Body of pancreas (tissue), 4 donors: Measurements from ENCODE around the gene UGT2B17. TPM values are rescaled to one million over a fixed set of nuclear protein-coding genes. Genes with fewer than 3 reads are reported as not detected.
"Not testable (repeated sequence)": the region's sequence is repeated elsewhere in the genome, so short reads cannot be mapped to it uniquely, and the experiment has no call there.

Source experiments
- ATAC-seq: fragments of 150-250 bp; one replicate; pipeline ENCODE4 v1.9.1; 2016
- DNase-seq, 4 donors: peaks; one replicate each; pipeline ENCODE4 v3.0.0-alpha.2; 2019
- H3K27ac ChIP-seq, 4 donors: fragments of 200-600 bp; sonication (generic); 1 replicate in 3 of 4; 2 replicates in 1 of 4; pipeline versions ENCODE4 v1.5.1 to v1.6.1; 2016 to 2019; ENCODE audit warnings: mild to moderate bottlenecking in 1 of 4, mixed read lengths in 1 of 4, moderate library complexity in 1 of 4
- H3K27me3 ChIP-seq, 2 donors: fragments of 200-600 bp; sonication (generic); one replicate each; pipeline ENCODE4 v1.6.0; 2016; ENCODE audit warnings: mild to moderate bottlenecking in 1 of 2
- H3K36me3 ChIP-seq, 2 donors: fragments of 200-600 bp; sonication (generic); replicated peaks in 1 of 2; 2 replicates each; pipeline ENCODE4 v1.5.1; 2016; ENCODE audit warnings: low read depth in 2 of 2; ENCODE audit not compliant: insufficient read depth in 1 of 2
- H3K4me1 ChIP-seq: fragments of 200-600 bp; sonication (generic); one replicate; pipeline ENCODE4 v1.6.0; 2016
- H3K4me3 ChIP-seq, 2 donors: fragments of 200-600 bp; sonication (generic); 1 replicate in 1 of 2; 2 replicates in 1 of 2; pipeline ENCODE4 v1.5.1; 2016 to 2019
- H3K9me3 ChIP-seq, 3 donors: fragments of 200-600 bp; sonication (generic); 1 replicate in 2 of 3; 2 replicates in 1 of 3; pipeline ENCODE4 v1.5.1; 2016
- POLR2A ChIP-seq, 3 donors: fragments of 450-650 bp; IDR thresholded peaks; one replicate each; pipeline ENCODE4 v1.6.1; 2016; ENCODE audit warnings: antibody characterized with exemption in 3 of 3, mild to moderate bottlenecking in 2 of 3
- WGBS, 2 donors: methylation state at CpG; one replicate each; pipeline ENCODE4 v1.1.5; 2017; 5-methylcytosine and 5-hydroxymethylcytosine counted together
- intact Hi-C: fragments of 100-400 bp; cut with DNase I; formaldehyde crosslinking; loops from one replicate; pipeline ENCODE4 v1.15.1; 2023
- total RNA-seq, 2 donors: library from RNA; depleted of rRNA; stranded (reverse); fragments of >200 nt; gene quantifications; one replicate each; pipeline ENCODE4 v1.1.0, GENCODE V29; 2016
- TF ChIP-seq, protein P1 (sequence below), 7 experiments: fragments of 450-650 bp in 4 of 7; fragments of 200-600 bp in 3 of 7; sonication (generic) in 3 of 7; IDR thresholded peaks; one replicate each; pipeline ENCODE4 v1.5.1; 2016 to 2019; ENCODE audit warnings: antibody characterized with exemption in 7 of 7

The UGT2B17 gene
- total RNA-seq, 2 donors from 2014 or later, result not detected

DNA sequence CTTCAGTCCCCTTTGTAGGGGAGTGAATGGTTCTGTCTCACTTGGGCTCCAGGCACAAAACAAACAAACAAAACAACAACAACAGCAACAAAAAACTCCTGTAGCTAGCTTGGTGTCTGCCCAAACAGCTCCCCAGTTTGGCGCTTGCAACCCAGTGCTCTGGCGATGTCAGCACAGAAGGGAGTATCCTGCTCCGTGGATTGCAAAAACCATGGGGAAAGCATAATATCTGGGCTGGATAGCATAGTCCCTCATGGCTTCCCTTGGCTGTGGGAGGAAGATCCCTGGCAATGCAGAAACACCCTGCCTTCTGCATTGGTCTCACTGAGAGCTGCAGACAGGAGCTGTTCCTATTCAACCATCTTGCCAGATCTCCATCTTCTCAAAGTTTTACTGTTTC is 39.7 kb downstream of the UGT2B17 start:
- H3K36me3 ChIP-seq, result no peaks in the 10 kb centered on the region
- H3K9me3 ChIP-seq, result peaks cover 0 to 5% (median 0%) of the 10 kb centered on the region in 3 donors
- WGBS, 2 donors, result 92 to 100% methylated on average over 1 to 2 of the region's 3 CpGs
- H3K27ac ChIP-seq, result no peak overlapping the region
- intact Hi-C loops, result no loop called here
- no peak overlapping the region for H3K4me3 ChIP-seq
- H3K4me1 ChIP-seq, result no peaks in the 10 kb centered on the region
- ATAC-seq (no peak), DNase-seq (no peak)
- no peaks in the 10 kb centered on the region for H3K27me3 ChIP-seq
- TF ChIP-seq, protein P1, sequence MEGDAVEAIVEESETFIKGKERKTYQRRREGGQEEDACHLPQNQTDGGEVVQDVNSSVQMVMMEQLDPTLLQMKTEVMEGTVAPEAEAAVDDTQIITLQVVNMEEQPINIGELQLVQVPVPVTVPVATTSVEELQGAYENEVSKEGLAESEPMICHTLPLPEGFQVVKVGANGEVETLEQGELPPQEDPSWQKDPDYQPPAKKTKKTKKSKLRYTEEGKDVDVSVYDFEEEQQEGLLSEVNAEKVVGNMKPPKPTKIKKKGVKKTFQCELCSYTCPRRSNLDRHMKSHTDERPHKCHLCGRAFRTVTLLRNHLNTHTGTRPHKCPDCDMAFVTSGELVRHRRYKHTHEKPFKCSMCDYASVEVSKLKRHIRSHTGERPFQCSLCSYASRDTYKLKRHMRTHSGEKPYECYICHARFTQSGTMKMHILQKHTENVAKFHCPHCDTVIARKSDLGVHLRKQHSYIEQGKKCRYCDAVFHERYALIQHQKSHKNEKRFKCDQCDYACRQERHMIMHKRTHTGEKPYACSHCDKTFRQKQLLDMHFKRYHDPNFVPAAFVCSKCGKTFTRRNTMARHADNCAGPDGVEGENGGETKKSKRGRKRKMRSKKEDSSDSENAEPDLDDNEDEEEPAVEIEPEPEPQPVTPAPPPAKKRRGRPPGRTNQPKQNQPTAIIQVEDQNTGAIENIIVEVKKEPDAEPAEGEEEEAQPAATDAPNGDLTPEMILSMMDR (IDR thresholded peaks at IDR 0.05), result no peak
- no peak for TF ChIP-seq POLR2A (IDR thresholded peaks at IDR 0.05)

DNA sequence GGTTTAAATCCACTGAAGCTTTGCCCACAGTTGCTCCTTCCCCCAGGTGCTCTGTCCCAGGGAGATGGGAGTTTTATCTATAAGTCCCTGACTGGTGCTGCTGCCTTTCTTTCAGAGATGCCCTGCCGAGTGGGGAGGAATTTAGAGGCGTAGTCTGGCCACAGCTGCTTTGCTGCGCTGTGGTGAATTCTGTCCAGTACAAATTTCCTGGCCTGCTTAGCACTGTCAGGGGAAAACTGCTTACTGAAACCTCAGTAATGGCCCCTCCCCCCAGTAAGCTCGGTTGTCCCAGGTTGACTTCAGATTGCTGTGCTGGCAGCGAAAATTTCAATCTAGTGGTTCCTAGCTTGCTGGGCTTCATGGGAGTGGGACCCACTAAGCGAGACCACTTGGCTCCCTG is 40.1 kb downstream of the UGT2B17 start:
- H3K9me3 ChIP-seq, result peaks cover 0 to 8% (median 0%) of the 10 kb centered on the region in 3 donors
- no peak overlapping the region for H3K4me3 ChIP-seq
- 77 to 81% methylated on average over 4 to 5 of the region's 6 CpGs for WGBS, 2 donors
- intact Hi-C loops, result no loop called here
- H3K4me1 ChIP-seq, result no peaks in the 10 kb centered on the region
- ATAC-seq (no peak), DNase-seq (no peak)
- no peaks in the 10 kb centered on the region for H3K27me3 ChIP-seq
- no peaks in the 10 kb centered on the region for H3K36me3 ChIP-seq
- TF ChIP-seq, protein P1 (IDR thresholded peaks at IDR 0.05), result no peak
- no peak for TF ChIP-seq POLR2A (IDR thresholded peaks at IDR 0.05)
- no peak overlapping the region for H3K27ac ChIP-seq

DNA sequence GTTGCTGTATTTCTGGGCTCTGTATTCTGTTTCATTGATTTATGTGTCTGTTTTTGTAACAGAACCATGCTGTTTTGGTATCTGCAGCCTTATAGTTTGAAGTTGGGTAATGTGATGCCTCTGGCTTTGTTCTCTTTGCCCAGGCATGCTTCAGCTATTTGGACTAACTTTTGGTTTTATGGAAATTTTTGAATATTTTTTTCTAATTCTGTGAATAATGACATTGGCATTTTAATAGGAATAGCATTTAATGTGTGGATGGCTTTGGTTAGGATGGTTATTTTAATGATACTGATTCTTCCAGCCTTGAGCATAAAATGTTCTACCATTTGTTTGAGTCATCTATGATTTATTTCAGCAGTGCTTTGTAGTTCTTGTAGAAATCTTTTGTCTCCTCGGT is 53.9 kb downstream of the UGT2B17 start:
- 74 to 87% methylated on average over 1 of the region's 1 CpG for WGBS, 2 donors
- H3K27ac ChIP-seq, ATAC-seq, H3K4me1 ChIP-seq, H3K9me3 ChIP-seq, H3K4me3 ChIP-seq, H3K27me3 ChIP-seq, H3K36me3 ChIP-seq, DNase-seq, intact Hi-C loops: not testable (repeated sequence)

DNA sequence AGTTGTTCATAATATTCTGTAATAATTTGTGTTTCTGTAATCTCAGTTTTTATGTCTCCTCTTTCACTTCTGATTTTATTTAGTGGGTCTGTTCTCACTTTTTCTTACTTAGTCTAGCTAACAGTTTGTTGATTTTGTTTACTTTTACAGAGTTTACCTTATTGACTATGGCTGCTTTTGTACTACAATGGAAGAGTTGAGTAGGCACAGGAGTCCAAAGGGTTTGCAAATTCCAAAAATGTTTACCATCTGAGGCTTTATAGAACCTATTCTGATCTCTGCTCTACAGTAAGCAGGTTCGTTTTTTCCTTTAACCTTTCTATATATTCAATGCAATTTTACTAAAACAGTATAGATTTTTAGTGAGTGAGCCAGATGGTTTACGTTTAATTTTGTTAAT is 55.1 kb downstream of the UGT2B17 start:
- Histone ChIP-seq H3K27ac (no peak overlapping the region), H3K4me1 (no peaks in the 10 kb centered on the region), H3K9me3 (no peaks in the 10 kb centered on the region), H3K27me3 (no peaks in the 10 kb centered on the region), H3K36me3 (no peaks in the 10 kb centered on the region), H3K4me3 (no peak overlapping the region)
- TF ChIP-seq, protein P1 (IDR thresholded peaks at IDR 0.05), result no peak
- TF ChIP-seq POLR2A (IDR thresholded peaks at IDR 0.05), result no peak
- intact Hi-C loops, result no loop called here
- DNase-seq (no peak), ATAC-seq (no peak)
- 71 to 78% methylated on average over 2 of the region's 2 CpGs for WGBS, 2 donors

DNA sequence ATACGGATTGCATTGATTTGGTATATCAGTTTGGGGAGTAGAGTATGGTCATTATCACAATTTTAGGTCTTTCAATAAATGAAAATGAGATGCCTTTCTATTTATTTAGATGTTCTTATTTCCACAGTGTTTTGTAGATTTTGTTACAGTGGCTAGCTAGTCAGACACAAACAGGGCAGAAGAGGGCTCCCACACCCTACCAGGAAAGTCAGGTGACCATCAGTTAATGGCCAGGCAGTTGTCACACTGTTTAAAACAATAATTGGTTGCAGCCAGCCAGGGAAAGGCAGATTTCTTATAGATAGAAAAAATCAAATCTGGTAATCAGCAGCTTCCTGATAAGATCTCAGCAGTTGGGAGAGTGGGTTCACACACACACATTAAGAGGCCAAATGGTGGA is 57.2 kb downstream of the UGT2B17 start:
- no peaks in the 10 kb centered on the region for H3K36me3 ChIP-seq
- no peak for DNase-seq
- no peak overlapping the region for H3K27ac ChIP-seq
- WGBS, 2 donors, result 58 to 75% methylated on average over 1 of the region's 1 CpG
- H3K4me1 ChIP-seq, result no peaks in the 10 kb centered on the region
- H3K27me3 ChIP-seq, result no peaks in the 10 kb centered on the region
- intact Hi-C loops, result no loop called here
- no peak overlapping the region for H3K4me3 ChIP-seq
- no peaks in the 10 kb centered on the region for H3K9me3 ChIP-seq
- ATAC-seq, result no peak
- TF ChIP-seq, protein P1 (IDR thresholded peaks at IDR 0.05), result no peak
- TF ChIP-seq POLR2A (IDR thresholded peaks at IDR 0.05), result no peak

DNA sequence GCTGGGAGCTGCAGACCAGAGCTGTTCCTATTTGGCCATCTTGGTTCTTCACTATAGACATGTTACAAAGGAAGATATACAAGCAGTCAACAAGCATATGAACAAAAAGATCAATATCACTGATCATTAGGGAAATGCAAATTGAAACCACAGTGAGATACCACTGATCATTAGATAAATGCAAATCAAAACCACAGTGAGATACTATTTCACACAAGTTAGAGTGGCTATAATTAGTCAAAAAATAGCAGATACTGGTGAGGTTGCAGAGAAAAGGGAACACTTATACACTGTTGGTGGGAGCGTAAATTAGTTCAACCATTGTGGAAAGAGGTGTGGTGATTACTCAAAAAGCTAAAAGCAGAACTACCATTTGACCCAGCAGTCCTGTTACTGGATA is 70.7 kb downstream of the UGT2B17 start:
- H3K4me3 ChIP-seq, H3K27me3 ChIP-seq, H3K27ac ChIP-seq, H3K4me1 ChIP-seq, ATAC-seq, H3K36me3 ChIP-seq, intact Hi-C loops, H3K9me3 ChIP-seq, DNase-seq: not testable (repeated sequence)
- 88 to 100% methylated on average over 1 of the region's 1 CpG for WGBS, 2 donors

DNA sequence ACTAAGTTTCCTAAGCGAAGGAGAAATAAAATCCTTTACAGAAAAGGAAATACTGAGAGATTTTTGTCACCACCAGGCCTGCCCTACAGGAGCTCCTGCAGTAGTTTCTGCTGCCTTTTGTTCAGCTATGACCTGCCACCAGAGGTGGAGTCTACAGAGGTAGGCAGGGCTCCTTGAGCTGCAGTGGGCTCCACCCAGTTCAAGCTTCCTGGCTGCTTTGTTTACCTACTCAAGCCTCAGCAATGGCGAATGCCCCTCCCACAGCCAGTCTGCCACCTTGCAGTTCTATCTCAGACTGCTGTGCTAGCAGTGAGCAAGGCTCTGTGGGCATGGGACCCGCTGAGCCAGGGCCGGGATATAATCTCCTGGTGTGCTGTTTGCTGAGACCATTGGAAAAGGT is 71.3 kb downstream of the UGT2B17 start:
- not testable (repeated sequence) for H3K36me3 ChIP-seq, H3K4me1 ChIP-seq, H3K27me3 ChIP-seq, ATAC-seq, H3K27ac ChIP-seq, DNase-seq, H3K4me3 ChIP-seq, H3K9me3 ChIP-seq
- intact Hi-C loops, result loop anchor here (5.0 kb wide), 1 partner anchor 127 kb away; no protein-coding TSS in a partner anchor
- 88 to 92% methylated on average over 4 of the region's 4 CpGs for WGBS, 2 donors

DNA sequence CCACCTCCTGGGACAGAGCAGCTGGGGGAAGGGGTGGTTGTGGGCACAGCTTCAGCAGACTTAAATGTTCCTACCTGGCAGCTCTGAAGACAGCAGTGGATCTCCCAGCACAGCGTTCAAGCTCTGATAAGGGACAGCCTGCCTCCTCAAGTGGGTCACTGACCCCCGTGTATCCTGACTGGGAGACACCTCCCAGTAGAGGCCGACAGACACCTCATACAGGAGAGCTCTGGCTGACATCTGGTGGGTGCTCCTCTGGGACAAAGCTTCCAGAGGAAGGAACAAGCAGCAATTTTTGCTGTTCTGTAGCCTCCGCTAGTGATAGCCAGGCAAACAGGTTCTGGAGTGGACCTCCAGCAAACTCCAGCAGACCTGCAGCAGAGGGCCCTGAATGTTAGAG is 72.7 kb downstream of the UGT2B17 start:
- 67 to 95% methylated on average over 4 of the region's 4 CpGs for WGBS, 2 donors
- not testable (repeated sequence) for H3K36me3 ChIP-seq, DNase-seq, H3K4me3 ChIP-seq, H3K9me3 ChIP-seq, H3K27ac ChIP-seq, H3K27me3 ChIP-seq, ATAC-seq
- peaks cover 14% of the 10 kb centered on the region for H3K4me1 ChIP-seq
- intact Hi-C loops, result loop anchor here (5.0 kb wide), 1 partner anchor 129 kb away; no protein-coding TSS in a partner anchor
